B cell (primary cell): ENCODE data around the gene PACSIN1.

Experiments
- EZH2 ChIP-seq: IDR thresholded peaks from 2 replicates; pipeline ENCODE4 v1.6.1; 2012; ENCODE audit warnings: borderline replicate concordance, low read depth, mild to moderate bottlenecking, moderate library complexity, low read length; ENCODE audit not compliant: insufficient read depth, poor library complexity, severe bottlenecking
- TF ChIP-seq, protein P1 (sequence below): fragments of 200-600 bp; IDR thresholded peaks from one replicate; pipeline ENCODE4 v1.8.0; 2022; ENCODE audit warnings: antibody characterized with exemption, mild to moderate bottlenecking

DNA sequence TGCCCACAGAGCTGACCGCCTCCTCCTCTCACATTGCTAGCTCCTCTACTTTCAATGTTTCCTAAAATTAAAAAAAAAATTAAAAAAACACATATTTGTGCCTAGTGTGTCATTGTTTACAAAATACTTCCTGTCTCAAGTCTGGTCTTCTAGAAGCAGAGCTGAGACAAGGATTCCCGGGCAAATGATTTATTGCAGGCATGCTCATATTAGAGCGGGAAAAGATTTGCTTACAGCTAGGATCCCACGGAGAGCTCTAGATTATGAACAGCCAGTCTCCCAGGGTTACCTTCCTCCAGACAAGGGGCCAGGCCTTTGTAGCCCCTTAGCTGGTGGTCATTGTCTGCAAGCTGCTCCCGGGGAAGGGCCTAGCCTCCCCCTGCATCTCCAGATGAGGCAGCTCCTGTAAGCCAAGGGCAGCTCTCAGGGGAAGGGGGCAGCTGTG is 9.4 kb downstream of the PACSIN1 start:
- TF ChIP-seq, protein P1, sequence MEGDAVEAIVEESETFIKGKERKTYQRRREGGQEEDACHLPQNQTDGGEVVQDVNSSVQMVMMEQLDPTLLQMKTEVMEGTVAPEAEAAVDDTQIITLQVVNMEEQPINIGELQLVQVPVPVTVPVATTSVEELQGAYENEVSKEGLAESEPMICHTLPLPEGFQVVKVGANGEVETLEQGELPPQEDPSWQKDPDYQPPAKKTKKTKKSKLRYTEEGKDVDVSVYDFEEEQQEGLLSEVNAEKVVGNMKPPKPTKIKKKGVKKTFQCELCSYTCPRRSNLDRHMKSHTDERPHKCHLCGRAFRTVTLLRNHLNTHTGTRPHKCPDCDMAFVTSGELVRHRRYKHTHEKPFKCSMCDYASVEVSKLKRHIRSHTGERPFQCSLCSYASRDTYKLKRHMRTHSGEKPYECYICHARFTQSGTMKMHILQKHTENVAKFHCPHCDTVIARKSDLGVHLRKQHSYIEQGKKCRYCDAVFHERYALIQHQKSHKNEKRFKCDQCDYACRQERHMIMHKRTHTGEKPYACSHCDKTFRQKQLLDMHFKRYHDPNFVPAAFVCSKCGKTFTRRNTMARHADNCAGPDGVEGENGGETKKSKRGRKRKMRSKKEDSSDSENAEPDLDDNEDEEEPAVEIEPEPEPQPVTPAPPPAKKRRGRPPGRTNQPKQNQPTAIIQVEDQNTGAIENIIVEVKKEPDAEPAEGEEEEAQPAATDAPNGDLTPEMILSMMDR = no peak
- no peak for TF ChIP-seq EZH2
